K562 (cell line): Measurements from ENCODE around the gene NPB. TPM values are rescaled to one million over a fixed set of nuclear protein-coding genes. Genes with fewer than 3 reads are reported as not detected.

ENCODE experiments used
- GTF2E2 ChIP-seq: fragments of 200-800 bp; sonication (Bioruptor generic); IDR thresholded peaks from 2 replicates; pipeline ENCODE4 v1.6.1; 2016; ENCODE audit warnings: missing genetic modification characterization, missing compliant biosample characterization
- ILK ChIP-seq: fragments of 450-650 bp; IDR thresholded peaks from 2 replicates; pipeline ENCODE4 v1.6.1; 2016; ENCODE audit warnings: missing genetic modification characterization, low read depth, mild to moderate bottlenecking, missing compliant biosample characterization, moderate library complexity, borderline replicate concordance
- JUND ChIP-seq, 2 experiments: IDR thresholded peaks; 2 replicates in 1 of 2; 3 replicates in 1 of 2; pipeline ENCODE4 v1.6.1; 2011; ENCODE audit warnings: borderline replicate concordance in 2 of 2, low read depth in 2 of 2, low read length in 2 of 2, improper control_type of control experiment in 1 of 2, missing biosample characterization in 1 of 2, missing genetic modification characterization in 1 of 2, missing genetic modification reagents in 1 of 2
- MTA1 ChIP-seq: fragments of 450-650 bp; IDR thresholded peaks from 2 replicates; pipeline ENCODE4 v1.6.1; 2017; ENCODE audit warnings: borderline replicate concordance
- POLR2H ChIP-seq: IDR thresholded peaks from 2 replicates; pipeline ENCODE4 v1.6.1; 2016; ENCODE audit warnings: missing genetic modification characterization, low read depth, mild to moderate bottlenecking, control low read depth, missing compliant biosample characterization, moderate library complexity
- RAD51 ChIP-seq: fragments of 450-650 bp; IDR thresholded peaks from 2 replicates; pipeline ENCODE4 v1.7.1; 2016; ENCODE audit warnings: low read depth, mild to moderate bottlenecking, borderline replicate concordance
- RBM15 ChIP-seq: fragments of 200-400 bp; formaldehyde crosslinking; IDR thresholded peaks from 2 replicates; pipeline ENCODE4 v1.6.1; 2018; ENCODE audit warnings: mild to moderate bottlenecking, low read length, moderate library complexity; ENCODE audit not compliant: insufficient read depth
- RFX1 ChIP-seq: fragments of 450-650 bp; IDR thresholded peaks from 2 replicates; pipeline ENCODE4 v1.6.1; 2016; ENCODE audit warnings: mild to moderate bottlenecking, moderate library complexity
- U2AF2 ChIP-seq: fragments of 200-400 bp; formaldehyde crosslinking; optimal IDR thresholded peaks from 2 replicates; pipeline ENCODE3; 2017; ENCODE audit warnings: low read depth, mild to moderate bottlenecking, low read length
- ZNF217 ChIP-seq: sonication (generic); formaldehyde crosslinking; IDR thresholded peaks from 2 replicates; pipeline ENCODE4 v1.8.0; 2022; ENCODE audit warnings: mild to moderate bottlenecking, missing genetic modification reagents
- ZNF766 ChIP-seq: fragments of 200-800 bp; sonication (Bioruptor generic); conservative IDR thresholded peaks from 2 replicates; pipeline ENCODE4 v1.6.1; 2016; ENCODE audit warnings: missing genetic modification characterization, missing compliant biosample characterization
- ZNF785 ChIP-seq: fragments of 250-450 bp; sonication (Bioruptor Pico); IDR thresholded peaks from 2 replicates; pipeline ENCODE4 v1.4.0; 2020; ENCODE audit warnings: mild to moderate bottlenecking
- polyA plus RNA-seq, 8 experiments: library from polyadenylated mRNA; depleted of rRNA in 4 of 8; stranded (reverse) in 5 of 8; unstranded in 3 of 8; fragments of >200 nt; fragmentation: Nextera tagmentation in 2 of 8; fragmentation: Illumina TruSeq in 1 of 8; extraction: Ambion mirVana in 2 of 8; extraction: Trizol in 1 of 8; gene quantifications; 2 replicates each; pipeline versions ENCODE4 v1.2.1 to v1.2.3, GENCODE V29; 2011 to 2014; ENCODE audit warnings: inconsistent platforms in 1 of 8, missing spikeins in 1 of 8
- total RNA-seq, 7 experiments: library from RNA; depleted of rRNA in 6 of 7; stranded (reverse); fragments of >200 nt in 6 of 7; fragmentation: Illumina TruSeq in 2 of 7; extraction: Trizol in 2 of 7; gene quantifications; 2 replicates each; pipeline versions ENCODE4 v1.2.1 to v1.2.3, GENCODE V29; 2011 to 2021; ENCODE audit warnings: low replicate concordance in 1 of 7
- TF ChIP-seq, protein P1 (sequence below): fragments of 200-800 bp; sonication (Bioruptor generic); IDR thresholded peaks from 2 replicates; pipeline ENCODE4 v1.6.1; 2017; ENCODE audit warnings: missing genetic modification characterization, missing compliant biosample characterization
- TF ChIP-seq, protein P2 (sequence below): fragments of 250-450 bp; sonication (Bioruptor Pico); IDR thresholded peaks from 2 replicates; pipeline ENCODE4 v1.5.0; 2021
- TF ChIP-seq, protein P3 (sequence below): fragments of 450-650 bp; IDR thresholded peaks from 2 replicates; pipeline ENCODE4 v1.6.1; 2016; ENCODE audit warnings: mild to moderate bottlenecking
- TF ChIP-seq, protein P4 (sequence below): fragments of 450-650 bp; formaldehyde crosslinking; IDR thresholded peaks from 2 replicates; pipeline ENCODE4 v1.4.0; 2022; ENCODE audit warnings: missing genetic modification characterization
- TF ChIP-seq, protein P5 (sequence below): IDR thresholded peaks from 2 replicates; pipeline ENCODE4 v1.6.1; 2011; ENCODE audit warnings: borderline replicate concordance, low read depth, mild to moderate bottlenecking, moderate library complexity, low read length; ENCODE audit not compliant: insufficient read depth, poor library complexity, severe bottlenecking

The NPB gene
- total and polyA plus RNA-seq, 9 of the 15 experiments (the other 6 are each of a cell fraction or from before 2014, with no cell fraction given), result 0.03 to 0.61 (median 0.14) TPM; not detected in 2

DNA sequence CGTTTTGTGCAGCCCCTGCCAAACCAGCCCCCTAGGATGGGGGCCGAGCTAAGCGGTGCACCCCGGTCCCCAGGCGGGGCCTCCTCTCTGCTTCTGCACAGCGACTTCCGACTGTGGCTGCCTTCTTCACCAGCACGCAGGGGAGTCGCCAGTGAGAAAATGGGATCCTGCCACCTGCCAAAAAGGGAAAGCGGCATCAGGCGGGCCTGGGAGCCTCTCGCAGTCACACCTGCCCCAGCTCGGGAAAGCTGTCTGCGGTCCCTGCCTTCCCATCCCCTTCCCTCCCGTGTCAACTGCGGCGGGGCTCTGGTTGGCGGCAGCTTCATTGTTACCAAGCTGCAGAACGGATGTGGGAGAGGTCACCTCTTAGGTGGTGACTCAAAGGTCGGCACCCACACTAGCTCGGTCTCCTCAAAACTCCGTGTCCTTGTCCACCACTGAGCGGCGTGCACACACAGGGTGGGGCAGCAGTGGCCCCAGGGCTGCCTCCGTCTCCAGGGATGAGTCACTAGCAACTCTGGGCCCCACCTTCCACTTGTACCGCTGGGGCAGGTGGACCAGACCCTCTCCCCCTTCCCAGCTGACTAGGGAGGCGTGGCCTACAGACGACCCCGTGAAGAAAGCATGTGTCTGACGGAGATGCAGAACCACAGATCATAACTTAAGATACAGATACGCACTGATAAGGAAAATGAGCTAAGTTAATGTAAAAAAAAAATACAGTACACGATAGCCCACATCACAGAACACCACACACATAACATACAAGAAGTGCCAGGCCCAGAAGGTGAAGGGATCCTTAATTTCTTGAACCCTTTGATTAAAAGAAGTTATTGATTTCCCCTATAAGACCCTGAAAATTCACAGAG, 10.6 kb downstream of the NPB start (continued):
- TF ChIP-seq, protein P1, sequence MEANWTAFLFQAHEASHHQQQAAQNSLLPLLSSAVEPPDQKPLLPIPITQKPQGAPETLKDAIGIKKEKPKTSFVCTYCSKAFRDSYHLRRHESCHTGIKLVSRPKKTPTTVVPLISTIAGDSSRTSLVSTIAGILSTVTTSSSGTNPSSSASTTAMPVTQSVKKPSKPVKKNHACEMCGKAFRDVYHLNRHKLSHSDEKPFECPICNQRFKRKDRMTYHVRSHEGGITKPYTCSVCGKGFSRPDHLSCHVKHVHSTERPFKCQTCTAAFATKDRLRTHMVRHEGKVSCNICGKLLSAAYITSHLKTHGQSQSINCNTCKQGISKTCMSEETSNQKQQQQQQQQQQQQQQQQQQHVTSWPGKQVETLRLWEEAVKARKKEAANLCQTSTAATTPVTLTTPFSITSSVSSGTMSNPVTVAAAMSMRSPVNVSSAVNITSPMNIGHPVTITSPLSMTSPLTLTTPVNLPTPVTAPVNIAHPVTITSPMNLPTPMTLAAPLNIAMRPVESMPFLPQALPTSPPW (CRISPR knock-in tag), result peak; percentile 82
- TF ChIP-seq RAD51 (no peak), ZNF217 (CRISPR knock-in tag) (no peak), JUND (IDR thresholded peaks at IDR 0.05; ENCODE audit: borderline replicate concordance, low read depth, low read length) (peak; percentile 98), JUND (tag; IDR thresholded peaks at IDR 0.05; ENCODE audit: borderline replicate concordance, low read depth, low read length) (peak; percentile 96; the same call in 2 of the 3 replicates), GTF2E2 (tag) (no peak), RFX1 (no peak; the same call in 1 of the 2 replicates), ILK (no peak), RBM15 (no peak), POLR2H (no peak), U2AF2 (no peak), MTA1 (peak; percentile 61; the same call in 1 of the 2 replicates), ZNF766 (no peak), ZNF785 (no peak)
- TF ChIP-seq, protein P2, sequence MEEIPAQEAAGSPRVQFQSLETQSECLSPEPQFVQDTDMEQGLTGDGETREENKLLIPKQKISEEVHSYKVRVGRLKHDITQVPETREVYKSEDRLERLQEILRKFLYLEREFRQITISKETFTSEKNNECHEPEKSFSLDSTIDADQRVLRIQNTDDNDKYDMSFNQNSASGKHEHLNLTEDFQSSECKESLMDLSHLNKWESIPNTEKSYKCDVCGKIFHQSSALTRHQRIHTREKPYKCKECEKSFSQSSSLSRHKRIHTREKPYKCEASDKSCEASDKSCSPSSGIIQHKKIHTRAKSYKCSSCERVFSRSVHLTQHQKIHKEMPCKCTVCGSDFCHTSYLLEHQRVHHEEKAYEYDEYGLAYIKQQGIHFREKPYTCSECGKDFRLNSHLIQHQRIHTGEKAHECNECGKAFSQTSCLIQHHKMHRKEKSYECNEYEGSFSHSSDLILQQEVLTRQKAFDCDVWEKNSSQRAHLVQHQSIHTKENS, result no peak
- TF ChIP-seq, protein P3, sequence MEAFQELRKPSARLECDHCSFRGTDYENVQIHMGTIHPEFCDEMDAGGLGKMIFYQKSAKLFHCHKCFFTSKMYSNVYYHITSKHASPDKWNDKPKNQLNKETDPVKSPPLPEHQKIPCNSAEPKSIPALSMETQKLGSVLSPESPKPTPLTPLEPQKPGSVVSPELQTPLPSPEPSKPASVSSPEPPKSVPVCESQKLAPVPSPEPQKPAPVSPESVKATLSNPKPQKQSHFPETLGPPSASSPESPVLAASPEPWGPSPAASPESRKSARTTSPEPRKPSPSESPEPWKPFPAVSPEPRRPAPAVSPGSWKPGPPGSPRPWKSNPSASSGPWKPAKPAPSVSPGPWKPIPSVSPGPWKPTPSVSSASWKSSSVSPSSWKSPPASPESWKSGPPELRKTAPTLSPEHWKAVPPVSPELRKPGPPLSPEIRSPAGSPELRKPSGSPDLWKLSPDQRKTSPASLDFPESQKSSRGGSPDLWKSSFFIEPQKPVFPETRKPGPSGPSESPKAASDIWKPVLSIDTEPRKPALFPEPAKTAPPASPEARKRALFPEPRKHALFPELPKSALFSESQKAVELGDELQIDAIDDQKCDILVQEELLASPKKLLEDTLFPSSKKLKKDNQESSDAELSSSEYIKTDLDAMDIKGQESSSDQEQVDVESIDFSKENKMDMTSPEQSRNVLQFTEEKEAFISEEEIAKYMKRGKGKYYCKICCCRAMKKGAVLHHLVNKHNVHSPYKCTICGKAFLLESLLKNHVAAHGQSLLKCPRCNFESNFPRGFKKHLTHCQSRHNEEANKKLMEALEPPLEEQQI, result no peak
- TF ChIP-seq, protein P4, sequence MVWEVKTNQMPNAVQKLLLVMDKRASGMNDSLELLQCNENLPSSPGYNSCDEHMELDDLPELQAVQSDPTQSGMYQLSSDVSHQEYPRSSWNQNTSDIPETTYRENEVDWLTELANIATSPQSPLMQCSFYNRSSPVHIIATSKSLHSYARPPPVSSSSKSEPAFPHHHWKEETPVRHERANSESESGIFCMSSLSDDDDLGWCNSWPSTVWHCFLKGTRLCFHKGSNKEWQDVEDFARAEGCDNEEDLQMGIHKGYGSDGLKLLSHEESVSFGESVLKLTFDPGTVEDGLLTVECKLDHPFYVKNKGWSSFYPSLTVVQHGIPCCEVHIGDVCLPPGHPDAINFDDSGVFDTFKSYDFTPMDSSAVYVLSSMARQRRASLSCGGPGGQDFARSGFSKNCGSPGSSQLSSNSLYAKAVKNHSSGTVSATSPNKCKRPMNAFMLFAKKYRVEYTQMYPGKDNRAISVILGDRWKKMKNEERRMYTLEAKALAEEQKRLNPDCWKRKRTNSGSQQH (CRISPR knock-in tag), result no peak
- TF ChIP-seq, protein P5, sequence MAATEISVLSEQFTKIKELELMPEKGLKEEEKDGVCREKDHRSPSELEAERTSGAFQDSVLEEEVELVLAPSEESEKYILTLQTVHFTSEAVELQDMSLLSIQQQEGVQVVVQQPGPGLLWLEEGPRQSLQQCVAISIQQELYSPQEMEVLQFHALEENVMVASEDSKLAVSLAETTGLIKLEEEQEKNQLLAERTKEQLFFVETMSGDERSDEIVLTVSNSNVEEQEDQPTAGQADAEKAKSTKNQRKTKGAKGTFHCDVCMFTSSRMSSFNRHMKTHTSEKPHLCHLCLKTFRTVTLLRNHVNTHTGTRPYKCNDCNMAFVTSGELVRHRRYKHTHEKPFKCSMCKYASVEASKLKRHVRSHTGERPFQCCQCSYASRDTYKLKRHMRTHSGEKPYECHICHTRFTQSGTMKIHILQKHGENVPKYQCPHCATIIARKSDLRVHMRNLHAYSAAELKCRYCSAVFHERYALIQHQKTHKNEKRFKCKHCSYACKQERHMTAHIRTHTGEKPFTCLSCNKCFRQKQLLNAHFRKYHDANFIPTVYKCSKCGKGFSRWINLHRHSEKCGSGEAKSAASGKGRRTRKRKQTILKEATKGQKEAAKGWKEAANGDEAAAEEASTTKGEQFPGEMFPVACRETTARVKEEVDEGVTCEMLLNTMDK, result no peak
